Left forelimb (tissue), 1 donor: ENCODE measurements around the gene GPNMB.
"Not testable (repeated sequence)": the region's sequence is repeated elsewhere in the genome, so short reads cannot be mapped to it uniquely, and the experiment has no call there.

ENCODE experiments used
- DNase-seq: peaks from one replicate; pipeline ENCODE4 v3.0.0-alpha.2; 2018; ENCODE audit warnings: low spot score

Gene GPNMB

DNA sequence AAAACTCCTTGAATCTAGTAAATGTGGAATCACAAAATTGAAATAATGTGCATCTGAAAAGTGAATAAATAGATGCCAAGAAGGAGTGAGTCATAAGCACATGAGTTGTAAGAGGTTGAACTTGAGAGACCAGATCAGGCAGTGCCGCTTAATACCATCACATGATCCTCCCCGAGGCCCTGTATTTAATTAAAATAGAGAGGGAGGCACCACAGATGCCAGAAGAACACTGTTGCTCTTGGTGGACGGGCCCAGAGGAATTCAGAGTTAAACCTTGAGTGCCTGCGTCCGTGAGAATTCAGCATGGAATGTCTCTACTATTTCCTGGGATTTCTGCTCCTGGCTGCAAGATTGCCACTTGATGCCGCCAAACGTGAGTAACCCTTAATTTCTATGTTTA, at the start of gene GPNMB:
Gene GPNMB (plus strand): TSS at position 221 of the 400 bp plus-strand sequence. CDS start 83 bp downstream, at position 304.
- no peak for DNase-seq

DNA sequence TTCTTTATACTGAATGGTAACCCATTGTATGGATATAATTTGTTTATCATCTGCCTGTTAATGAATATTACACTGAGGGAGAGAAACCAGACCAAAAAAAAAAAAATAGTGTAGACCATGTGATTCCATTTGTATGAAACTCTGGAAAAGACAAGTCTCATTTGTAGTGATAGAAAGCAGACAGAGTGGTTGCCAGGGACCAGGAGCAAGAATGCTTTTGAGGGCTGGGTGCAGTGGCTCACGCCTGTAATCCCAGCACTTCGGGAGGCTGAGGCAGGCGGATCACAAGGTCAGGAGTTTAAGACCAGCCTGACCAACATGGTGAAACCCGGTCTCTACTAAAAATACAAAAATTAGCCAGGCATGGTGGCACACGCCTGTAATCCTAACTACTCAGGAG, 48.8 kb upstream of the GPNMB start:
- not testable (repeated sequence) for DNase-seq

GRCh38 chr7:23200331-23200730, 46.2 kb upstream of the GPNMB start:
- DNase-seq: no peak

- no peak for DNase-seq
These were observed 42.3 kb upstream of the GPNMB start for GRCh38 chr7:23204241-23204640.

- DNase-seq: no peak
These were observed 41.0 kb upstream of the GPNMB start for GRCh38 chr7:23205577-23205908.

- DNase-seq: peak; percentile 81
These were observed 40.4 kb upstream of the GPNMB start for GRCh38 chr7:23205909-23206767.

DNA sequence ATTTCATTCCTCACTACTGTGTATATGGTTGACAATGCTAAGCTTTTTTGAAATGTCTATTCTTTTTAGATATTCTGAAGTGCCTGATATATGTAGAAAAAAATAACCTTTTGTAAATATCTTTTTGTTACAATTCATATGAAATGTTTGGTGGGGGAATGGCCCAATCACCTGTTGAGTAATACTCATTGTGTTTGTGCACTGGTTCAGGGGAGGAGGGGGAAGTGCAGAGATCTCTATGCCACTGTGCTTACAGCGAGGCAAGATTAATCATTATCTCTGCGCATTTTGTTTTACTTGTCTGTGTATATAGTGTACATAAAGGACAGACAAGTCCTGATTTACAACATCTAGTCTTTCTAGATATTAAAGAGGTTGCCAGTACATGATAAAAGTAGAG, 39.6 kb upstream of the GPNMB start:
- DNase-seq: no peak

- DNase-seq: no peak
These were observed 38.7 kb upstream of the GPNMB start for GRCh38 chr7:23207884-23208283.

GRCh38 chr7:23208316-23208715, 38.3 kb upstream of the GPNMB start:
- DNase-seq: no peak

DNA sequence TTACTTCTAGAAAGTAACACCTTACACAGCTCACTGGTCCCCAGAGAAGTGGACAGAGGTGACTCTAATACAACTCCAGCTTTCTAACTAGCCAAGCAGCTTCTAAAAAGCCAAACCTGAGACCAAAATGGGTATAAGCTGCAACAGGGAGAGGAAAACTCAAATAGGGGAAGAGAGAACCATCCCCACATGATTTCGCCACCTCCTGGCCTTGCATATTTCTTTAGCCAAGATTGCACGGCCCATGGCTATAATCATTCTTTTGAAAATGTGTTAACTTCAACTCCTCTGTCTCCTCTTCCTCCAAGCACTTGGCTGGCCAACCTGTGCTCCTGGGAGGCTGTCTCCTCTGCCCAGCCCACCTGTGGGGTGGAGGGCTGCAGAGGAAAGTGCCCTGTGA, 36.1 kb upstream of the GPNMB start:
- DNase-seq: no peak

GRCh38 chr7:23211589-23211988, 35.0 kb upstream of the GPNMB start:
- no peak for DNase-seq

DNA sequence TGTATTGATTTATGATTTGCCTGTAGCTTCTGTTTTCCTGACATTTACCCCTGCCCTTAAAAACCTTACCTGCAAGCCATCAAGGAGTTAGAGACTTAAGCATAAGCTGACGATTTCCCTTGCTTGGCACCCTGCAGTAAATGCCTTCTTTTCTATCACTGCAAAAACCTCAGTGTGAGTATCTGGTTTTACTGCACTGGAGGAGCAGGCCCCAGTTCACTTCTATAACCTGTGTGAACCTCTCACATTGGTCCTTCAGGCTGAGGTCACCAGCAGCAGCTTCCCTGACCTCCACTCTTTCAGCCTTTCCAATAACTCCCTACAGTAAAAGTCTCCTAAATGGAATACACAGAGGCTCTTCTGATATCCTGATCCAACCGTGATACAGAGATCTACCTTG, 34.2 kb upstream of the GPNMB start:
- DNase-seq: no peak

DNA sequence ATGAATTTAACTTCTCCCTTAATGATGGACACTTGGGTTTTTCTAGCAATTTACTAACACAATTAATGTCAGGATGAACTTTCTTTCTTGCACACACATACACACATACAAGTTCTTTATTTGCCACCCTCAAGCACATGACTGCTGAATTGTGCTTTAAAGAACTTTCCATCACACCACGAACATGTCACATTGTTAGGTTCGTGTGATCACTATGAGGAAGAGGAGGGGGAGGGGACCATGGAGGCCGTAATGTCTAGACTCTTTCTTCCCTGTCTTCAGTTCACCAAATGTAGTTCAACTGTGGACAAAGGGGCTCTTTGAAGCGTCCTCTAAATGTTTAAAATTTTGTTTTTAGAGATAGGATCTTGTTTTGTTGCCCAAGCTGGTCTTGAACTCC, 33.7 kb upstream of the GPNMB start:
- DNase-seq: no peak

DNA sequence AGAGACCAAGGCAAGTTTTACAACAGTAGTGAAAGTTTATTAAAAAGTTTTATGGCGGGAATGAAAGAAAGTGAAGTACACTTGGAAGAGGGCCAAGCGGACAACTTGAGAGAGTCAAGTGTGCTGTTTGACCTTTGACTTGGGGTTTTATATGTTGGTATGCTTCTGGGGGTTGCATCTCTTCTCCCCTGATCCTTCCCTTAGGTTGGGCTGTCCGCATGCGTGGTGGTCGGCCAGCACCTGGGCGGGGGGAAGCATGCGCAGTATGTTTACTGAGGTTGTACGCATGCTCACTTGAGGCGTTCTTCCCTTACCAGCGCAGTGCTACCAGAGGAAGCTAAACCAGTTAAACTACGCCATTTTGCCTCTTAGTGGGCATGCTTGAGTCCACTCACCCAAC, 32.8 kb upstream of the GPNMB start:
- DNase-seq: no peak

DNA sequence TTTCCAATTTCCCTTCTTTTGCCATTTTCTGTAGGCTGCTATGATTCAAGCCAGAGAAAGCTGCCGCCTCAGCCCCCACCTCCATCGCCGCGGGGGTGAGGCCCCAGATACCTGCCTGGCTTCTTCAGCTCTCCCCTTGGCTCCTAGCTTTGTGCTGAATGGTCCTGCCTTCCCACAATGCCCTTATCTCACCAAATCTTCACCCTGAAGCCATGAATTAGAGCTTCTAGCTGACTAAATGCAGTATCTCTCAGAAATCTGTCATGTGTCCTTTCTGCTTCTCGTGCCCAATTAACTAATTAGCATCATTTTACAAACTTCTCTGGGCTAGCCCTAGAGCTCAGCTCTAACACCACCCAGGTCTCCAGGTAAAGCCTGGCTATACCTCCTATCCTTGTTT, 32.2 kb upstream of the GPNMB start:
- DNase-seq: no peak

- no peak for DNase-seq
These were observed 31.6 kb upstream of the GPNMB start for GRCh38 chr7:23214938-23215337.

DNA sequence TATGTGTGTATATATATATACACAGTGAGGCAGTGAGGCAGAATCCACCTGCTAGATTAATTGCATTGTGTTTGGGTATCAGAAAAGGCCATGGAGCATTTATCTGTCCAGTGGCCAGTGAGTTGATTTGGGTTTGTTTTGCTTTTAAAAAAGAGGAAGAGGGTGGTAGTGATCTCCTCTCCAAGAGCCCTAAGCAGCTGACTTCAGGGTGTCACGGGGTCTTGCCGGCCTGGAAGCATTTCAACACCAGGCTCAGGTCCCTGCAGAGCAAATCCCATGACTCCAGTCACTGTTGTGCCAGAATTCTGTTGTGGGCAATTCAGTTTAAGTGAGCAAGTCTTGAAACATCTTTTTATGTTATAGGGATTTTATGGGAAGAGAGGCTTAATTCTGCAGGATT, 30.6 kb upstream of the GPNMB start:
- DNase-seq: no peak

GRCh38 chr7:23218196-23218595, 28.4 kb upstream of the GPNMB start:
- DNase-seq: no peak

- no peak for DNase-seq
These were observed 25.8 kb upstream of the GPNMB start for GRCh38 chr7:23220690-23221305.

DNA sequence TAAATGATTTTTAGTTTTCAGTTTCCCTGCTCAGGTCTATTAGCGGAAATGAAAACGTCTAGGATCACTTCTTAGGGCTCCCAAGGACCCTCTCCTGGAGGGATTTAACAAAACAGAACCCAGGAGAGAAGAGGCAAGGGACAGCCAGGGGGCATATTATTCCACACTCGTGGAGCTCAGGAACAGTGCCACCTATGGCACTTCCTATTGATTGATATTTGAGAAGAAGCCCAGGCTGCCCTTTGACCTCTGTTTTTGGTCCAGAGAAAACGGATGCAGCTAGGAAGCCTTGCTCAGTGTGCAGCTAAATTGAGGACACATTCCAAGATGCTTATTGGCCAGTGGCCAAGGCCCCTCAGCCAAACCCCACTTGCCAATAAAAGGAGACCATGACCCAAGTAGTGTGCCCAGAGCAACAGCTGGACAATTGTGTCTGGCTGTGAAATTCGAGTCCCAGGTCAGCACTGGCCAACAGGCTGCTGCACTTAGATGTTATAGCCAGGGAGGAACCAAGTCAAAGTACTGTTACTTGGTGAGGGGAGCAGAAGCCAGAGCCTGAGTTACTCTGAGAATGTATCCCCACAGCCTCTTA, 24.0 kb upstream of the GPNMB start:
- no peak for DNase-seq

GRCh38 chr7:23224364-23224763, 22.2 kb upstream of the GPNMB start:
- DNase-seq: not testable (repeated sequence)

- no peak for DNase-seq
These were observed 19.6 kb upstream of the GPNMB start for GRCh38 chr7:23226844-23227450.

DNA sequence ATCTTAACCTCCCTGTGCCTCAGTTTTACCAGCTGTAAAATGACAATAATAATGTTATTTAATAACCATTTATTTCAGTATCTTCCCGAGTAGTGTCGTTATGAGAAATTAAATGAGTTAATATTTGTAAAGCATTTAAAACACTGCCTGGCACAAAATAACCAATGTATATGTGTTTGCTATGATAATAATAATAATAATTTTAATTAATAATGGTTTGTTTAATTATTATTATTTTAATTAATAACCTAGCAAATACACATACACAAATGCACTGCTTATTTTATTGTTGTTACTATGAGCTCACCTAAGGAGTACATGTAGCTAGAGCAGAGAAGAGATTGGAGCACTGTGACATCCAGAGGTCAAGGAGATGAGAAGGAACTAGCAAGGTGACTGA, 18.2 kb upstream of the GPNMB start:
- DNase-seq: no peak
